Tibial nerve (tissue), 4 donors: ENCODE data around the gene BIRC6. TPM values are rescaled to one million over a fixed set of nuclear protein-coding genes. Genes with fewer than 3 reads are reported as not detected.

ENCODE experiments used
- DNase-seq, 2 donors: peaks; one replicate each; pipeline ENCODE4 v3.0.0-alpha.2; 2019; ENCODE audit warnings: low spot score in 2 of 2
- H3K27ac ChIP-seq, 4 donors: fragments of 200-600 bp; sonication (generic) in 3 of 4; one replicate each; pipeline ENCODE4 v1.5.1; 2017 to 2019; ENCODE audit warnings: mild to moderate bottlenecking in 1 of 4
- H3K27me3 ChIP-seq, 2 donors: fragments of 200-600 bp; sonication (generic) in 1 of 2; one replicate each; pipeline versions ENCODE4 v1.5.1 to v1.6.0; 2017 to 2019
- H3K36me3 ChIP-seq, 3 donors: fragments of 200-600 bp; sonication (generic); one replicate each; pipeline ENCODE4 v1.5.1; 2018 to 2019
- H3K4me1 ChIP-seq, 4 donors: fragments of 200-600 bp; sonication (generic) in 3 of 4; one replicate each; pipeline ENCODE4 v1.5.1; 2017 to 2019
- H3K4me3 ChIP-seq, 4 donors: fragments of 200-600 bp; sonication (generic) in 3 of 4; one replicate each; pipeline ENCODE4 v1.5.1; 2017 to 2019; ENCODE audit warnings: mild to moderate bottlenecking in 1 of 4, moderate library complexity in 1 of 4
- H3K9me3 ChIP-seq, 4 donors: fragments of 200-600 bp; sonication (generic) in 3 of 4; one replicate each; pipeline ENCODE4 v1.5.1; 2017 to 2019
- EP300 ChIP-seq, 2 donors: sonication (generic); formaldehyde crosslinking; IDR thresholded peaks; one replicate each; pipeline ENCODE4 v1.6.1; 2017; ENCODE audit warnings: antibody characterized with exemption in 2 of 2, mild to moderate bottlenecking in 1 of 2
- POLR2A ChIP-seq, 2 donors: fragments of 450-650 bp; IDR thresholded peaks; one replicate each; pipeline ENCODE4 v1.6.1; 2017; ENCODE audit warnings: antibody characterized with exemption in 2 of 2, mild to moderate bottlenecking in 2 of 2, moderate library complexity in 2 of 2
- WGBS, 2 donors: methylation state at CpG; one replicate each; pipeline ENCODE4 v1.1.5; 2018; 5-methylcytosine and 5-hydroxymethylcytosine counted together
- total RNA-seq, 4 donors: library from RNA; depleted of rRNA; stranded (reverse); fragments of >200 nt; gene quantifications; one replicate each; pipeline ENCODE4 v1.1.0, GENCODE V29; 2016
- TF ChIP-seq, protein P1 (sequence below), 5 experiments: fragments of 200-600 bp in 3 of 5; fragments of 450-650 bp in 2 of 5; sonication (generic) in 3 of 5; IDR thresholded peaks; one replicate each; pipeline ENCODE4 v1.5.1; 2016 to 2019; ENCODE audit warnings: antibody characterized with exemption in 5 of 5, mild to moderate bottlenecking in 3 of 5, moderate library complexity in 2 of 5

BIRC6 gene
- total RNA-seq, 4 donors from 2014 or later, result 87.5 to 154 (median 124) TPM

DNA sequence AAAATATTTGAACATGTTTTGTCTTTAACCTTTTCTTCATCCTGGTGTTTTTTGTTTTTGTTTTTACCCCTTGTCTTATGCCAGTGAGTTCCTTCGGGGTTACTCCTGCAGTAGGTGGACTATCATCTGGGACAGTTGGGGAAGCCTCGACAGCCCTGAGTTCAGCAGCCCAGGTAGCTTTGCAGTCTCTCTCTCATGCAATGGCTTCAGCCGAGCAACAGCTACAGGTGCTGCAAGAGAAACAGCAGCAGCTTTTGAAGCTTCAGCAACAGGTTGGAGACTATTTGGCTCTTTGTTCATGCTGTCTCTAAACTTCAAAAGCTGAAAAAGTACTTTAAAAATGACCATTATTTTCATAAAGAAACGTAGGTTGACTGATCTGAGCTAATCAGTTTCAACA, 106.3 kb downstream of the BIRC6 start:
- H3K36me3 ChIP-seq, result peaks cover 3 to 50% (median 9%) of the 10 kb centered on the region in 3 donors
- no peak overlapping the region for H3K27ac ChIP-seq

DNA sequence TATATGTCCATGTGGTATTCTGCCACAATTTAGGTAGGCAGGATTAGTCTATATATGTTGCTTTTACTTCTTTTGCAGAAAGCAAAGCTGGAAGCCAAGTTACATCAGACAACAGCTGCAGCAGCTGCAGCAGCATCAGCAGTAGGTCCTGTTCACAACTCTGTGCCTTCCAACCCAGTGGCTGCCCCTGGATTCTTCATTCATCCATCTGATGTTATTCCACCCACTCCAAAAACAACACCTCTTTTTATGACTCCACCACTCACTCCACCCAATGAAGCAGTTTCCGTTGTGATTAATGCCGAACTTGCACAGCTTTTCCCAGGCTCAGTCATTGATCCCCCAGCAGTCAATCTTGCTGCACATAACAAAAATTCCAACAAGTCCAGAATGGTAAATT, 107.6 kb downstream of the BIRC6 start:
- Histone ChIP-seq H3K9me3 (no peaks in the 10 kb centered on the region), H3K4me3 (no peak overlapping the region), H3K36me3 (peaks cover 3 to 53% (median 9%) of the 10 kb centered on the region in 3 donors), H3K27me3 (no peaks in the 10 kb centered on the region), H3K27ac (no peak overlapping the region), H3K4me1 (peaks cover 0 to 6% (median 1%) of the 10 kb centered on the region in 4 donors)
- DNase-seq, result no peak
- WGBS, 2 donors, result 30 to 32% methylated on average over 2 of the region's 2 CpGs
- no peak for TF ChIP-seq POLR2A (IDR thresholded peaks at IDR 0.05)
- TF ChIP-seq, protein P1, sequence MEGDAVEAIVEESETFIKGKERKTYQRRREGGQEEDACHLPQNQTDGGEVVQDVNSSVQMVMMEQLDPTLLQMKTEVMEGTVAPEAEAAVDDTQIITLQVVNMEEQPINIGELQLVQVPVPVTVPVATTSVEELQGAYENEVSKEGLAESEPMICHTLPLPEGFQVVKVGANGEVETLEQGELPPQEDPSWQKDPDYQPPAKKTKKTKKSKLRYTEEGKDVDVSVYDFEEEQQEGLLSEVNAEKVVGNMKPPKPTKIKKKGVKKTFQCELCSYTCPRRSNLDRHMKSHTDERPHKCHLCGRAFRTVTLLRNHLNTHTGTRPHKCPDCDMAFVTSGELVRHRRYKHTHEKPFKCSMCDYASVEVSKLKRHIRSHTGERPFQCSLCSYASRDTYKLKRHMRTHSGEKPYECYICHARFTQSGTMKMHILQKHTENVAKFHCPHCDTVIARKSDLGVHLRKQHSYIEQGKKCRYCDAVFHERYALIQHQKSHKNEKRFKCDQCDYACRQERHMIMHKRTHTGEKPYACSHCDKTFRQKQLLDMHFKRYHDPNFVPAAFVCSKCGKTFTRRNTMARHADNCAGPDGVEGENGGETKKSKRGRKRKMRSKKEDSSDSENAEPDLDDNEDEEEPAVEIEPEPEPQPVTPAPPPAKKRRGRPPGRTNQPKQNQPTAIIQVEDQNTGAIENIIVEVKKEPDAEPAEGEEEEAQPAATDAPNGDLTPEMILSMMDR (IDR thresholded peaks at IDR 0.05), result no peak
- no peak for TF ChIP-seq EP300 (IDR thresholded peaks at IDR 0.05)

More for the DNA sequence above, 106.3 kb downstream of the BIRC6 start:
- 90 to 95% methylated on average over 4 of the region's 4 CpGs for WGBS, 2 donors
- TF ChIP-seq EP300 (IDR thresholded peaks at IDR 0.05), result no peak
- TF ChIP-seq, protein P1 (IDR thresholded peaks at IDR 0.05), result no peak
- no peak for TF ChIP-seq POLR2A (IDR thresholded peaks at IDR 0.05)
- Histone ChIP-seq H3K27me3 (no peaks in the 10 kb centered on the region), H3K4me3 (no peak overlapping the region), H3K4me1 (peaks cover 0 to 6% (median 1%) of the 10 kb centered on the region in 4 donors), H3K9me3 (no peaks in the 10 kb centered on the region)
- no peak for DNase-seq

DNA sequence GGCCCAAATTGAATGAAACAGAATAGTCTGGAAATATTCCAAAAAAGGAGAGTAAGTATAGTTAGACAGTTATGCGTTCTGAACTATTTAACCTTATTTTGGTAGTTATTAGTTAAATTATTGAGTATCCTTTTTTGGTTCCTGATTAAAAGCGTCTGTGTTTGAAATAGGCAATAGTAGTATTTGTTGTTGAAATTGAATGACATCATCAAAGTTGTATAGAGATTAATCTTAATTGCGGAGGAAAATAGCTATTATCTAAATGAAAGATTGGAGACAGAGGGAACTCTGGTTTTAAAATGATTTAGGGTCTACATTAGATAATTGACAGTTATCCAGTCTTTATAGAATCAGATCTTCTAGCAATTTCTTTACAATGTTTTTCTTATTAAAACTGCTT, 115.8 kb downstream of the BIRC6 start:
- TF ChIP-seq, protein P1 (IDR thresholded peaks at IDR 0.05), result no peak
- TF ChIP-seq POLR2A (IDR thresholded peaks at IDR 0.05) (no peak), EP300 (IDR thresholded peaks at IDR 0.05) (no peak)
- Histone ChIP-seq H3K4me3 (no peak overlapping the region), H3K36me3 (peaks cover 0 to 52% (median 0%) of the 10 kb centered on the region in 3 donors), H3K27me3 (no peaks in the 10 kb centered on the region), H3K9me3 (no peaks in the 10 kb centered on the region), H3K4me1 (no peaks in the 10 kb centered on the region), H3K27ac (no peak overlapping the region)
- DNase-seq, result no peak
- WGBS, 2 donors, result 53% methylated on average over 3 of the region's 3 CpGs

DNA sequence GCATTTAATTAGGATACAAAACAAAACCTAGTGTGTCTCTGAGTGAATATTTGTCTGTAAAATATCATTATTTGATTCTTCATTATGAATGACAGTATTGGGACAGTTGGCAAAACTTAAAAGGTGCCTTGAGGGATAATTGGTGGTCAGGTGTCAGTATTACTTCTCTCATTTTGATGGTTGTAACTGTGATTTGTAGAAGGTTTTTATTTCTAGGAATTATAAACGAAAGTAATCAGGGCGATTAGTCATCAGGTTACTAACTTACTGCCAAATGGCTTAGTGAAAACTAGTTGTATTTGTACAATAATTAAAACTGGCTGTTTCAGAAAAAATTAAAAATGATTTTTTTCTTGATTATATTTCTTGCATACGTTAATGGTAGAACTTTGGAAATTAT, 117.6 kb downstream of the BIRC6 start:
- no peaks in the 10 kb centered on the region for H3K9me3 ChIP-seq
- DNase-seq, result no peak
- 86 to 90% methylated on average over 3 of the region's 3 CpGs for WGBS, 2 donors
- H3K4me1 ChIP-seq, result no peaks in the 10 kb centered on the region
- H3K4me3 ChIP-seq, result no peak overlapping the region
- peaks cover 0 to 53% (median 0%) of the 10 kb centered on the region in 3 donors for H3K36me3 ChIP-seq
- H3K27me3 ChIP-seq, result no peaks in the 10 kb centered on the region
- TF ChIP-seq POLR2A (IDR thresholded peaks at IDR 0.05), result no peak
- TF ChIP-seq, protein P1 (IDR thresholded peaks at IDR 0.05), result no peak
- no peak overlapping the region for H3K27ac ChIP-seq

DNA sequence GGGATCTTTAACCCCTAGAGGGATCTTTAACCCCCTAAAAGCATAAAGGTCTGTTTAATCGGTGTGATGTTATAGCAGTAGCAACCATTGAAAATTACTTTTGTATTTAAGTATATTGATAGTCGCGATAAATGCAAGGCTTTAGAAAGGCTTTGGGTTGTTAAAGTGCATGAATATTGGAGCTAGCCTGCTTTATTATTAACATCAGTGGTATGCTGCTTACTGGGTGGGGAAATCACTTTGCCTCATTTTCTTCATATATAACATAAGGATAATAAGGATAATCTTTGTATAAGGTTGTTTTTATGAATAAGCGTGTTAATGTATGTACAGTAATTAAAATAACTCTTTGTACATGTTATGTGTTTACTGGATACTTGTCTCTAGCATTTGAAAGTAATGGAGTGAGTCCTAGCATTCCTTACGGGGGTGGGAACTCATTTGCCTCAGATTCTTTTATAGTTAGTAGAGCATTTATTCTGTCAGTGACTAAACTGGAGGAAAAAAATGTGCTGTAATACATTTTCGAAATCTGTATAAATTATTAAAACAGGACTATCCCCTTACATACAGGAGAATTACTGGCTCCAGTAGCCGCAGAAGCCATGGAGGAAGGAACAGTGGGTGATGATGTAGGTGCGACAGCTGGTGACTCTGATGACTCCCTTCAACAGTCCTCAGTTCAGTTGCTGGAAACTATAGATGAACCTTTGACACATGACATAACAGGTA, 122.2 kb downstream of the BIRC6 start:
- no peak for DNase-seq
- WGBS, 2 donors, result 87 to 88% methylated on average over 8 of the region's 8 CpGs
- no peak overlapping the region for H3K27ac ChIP-seq
- H3K4me3 ChIP-seq, result no peak overlapping the region
- H3K27me3 ChIP-seq, result no peaks in the 10 kb centered on the region
- peaks cover 0 to 67% (median 0%) of the 10 kb centered on the region in 3 donors for H3K36me3 ChIP-seq
- no peaks in the 10 kb centered on the region for H3K9me3 ChIP-seq
- H3K4me1 ChIP-seq, result no peaks in the 10 kb centered on the region
- TF ChIP-seq, protein P1 (IDR thresholded peaks at IDR 0.05), result no peak
- TF ChIP-seq EP300 (IDR thresholded peaks at IDR 0.05) (no peak), POLR2A (IDR thresholded peaks at IDR 0.05) (no peak)
